K562 (cell line): ENCODE measurements around the gene SFN. TPM values are rescaled to one million over a fixed set of nuclear protein-coding genes. Genes with fewer than 3 reads are reported as not detected.

Experiments used
- ATAC-seq: fragments of 200-7000 bp; cut with Tn5 transposase; 3 replicates; pipeline ENCODE4 v1.9.1; 2020; ENCODE audit warnings: moderate library complexity
- BruUV-seq: library from RNA; stranded (reverse); fragments of 400-500 nt; replicated peaks from 2 replicates; lab custom pipeline; 2021; lab: Mats Ljungman, UMichigan
- CTCF ChIA-PET: fragments of 300-600 bp; formaldehyde crosslinking; extraction: SDS; loops from one replicate; lab custom pipeline; 2021; ENCODE audit warnings: low intra/inter-chr PET ratio; lab: Yijun Ruan, JAX
- POLR2A ChIA-PET: fragments of 300-600, 350-650 bp; sonication (Branson Sonifier 250); formaldehyde crosslinking; extraction: SDS; loops from one replicate; lab custom pipeline; 2021; ENCODE audit warnings: antibody characterized with exemption, inconsistent platforms; lab: Yijun Ruan, JAX
- DNase-seq, 4 experiments: peaks; one replicate each; pipeline versions ENCODE4 v3.0.0 to v3.0.0-alpha.2; 2011 to 2018; ENCODE audit warnings: low spot score in 3 of 4, mixed read lengths in 3 of 4; ENCODE audit errors: extremely low read depth in 1 of 4
- FAIRE-seq: peaks from 2 replicates; lab custom pipeline; 2011; peaks lifted over from hg19 to GRCh38; lab: Jason Lieb, UNC
- H2AFZ ChIP-seq: 2 replicates; pipeline ENCODE4 v1.6.0; 2011; ENCODE audit warnings: low read depth, low read length, control low read depth, inconsistent platforms
- H3K27ac ChIP-seq: fragments of 200-600 bp; 3 replicates; pipeline ENCODE4 v1.8.0; 2011; ENCODE audit warnings: low read depth, mild to moderate bottlenecking, control low read depth, inconsistent platforms, low read length, moderate library complexity, mixed read lengths; ENCODE audit errors: extremely low read depth
- H3K27me3 ChIP-seq, 2 experiments: fragments of 300-600 bp in 1 of 2; 2 replicates in 1 of 2; 3 replicates in 1 of 2; pipeline versions ENCODE4 v1.6.0 to v1.8.0; 2011; ENCODE audit warnings: inconsistent platforms in 2 of 2, low read length in 2 of 2, mild to moderate bottlenecking in 1 of 2, mixed read lengths in 1 of 2, moderate library complexity in 1 of 2; ENCODE audit not compliant: control insufficient read depth in 2 of 2, insufficient read depth in 2 of 2
- H3K36me3 ChIP-seq: fragments of 300-600 bp; 3 replicates; pipeline ENCODE4 v1.8.0; 2011; ENCODE audit warnings: mild to moderate bottlenecking, low read length, inconsistent platforms; ENCODE audit not compliant: control insufficient read depth, insufficient read depth
- H3K4me1 ChIP-seq, 2 experiments: fragments of 200-600 bp in 1 of 2; replicated peaks in 1 of 2; 2 replicates in 1 of 2; 3 replicates in 1 of 2; pipeline versions ENCODE4 v1.5.1 to v1.8.0; 2011; ENCODE audit warnings: inconsistent platforms in 2 of 2, low read length in 2 of 2, mild to moderate bottlenecking in 1 of 2, mixed read lengths in 1 of 2, moderate library complexity in 1 of 2; ENCODE audit not compliant: control insufficient read depth in 2 of 2, insufficient read depth in 2 of 2
- H3K4me2 ChIP-seq: 2 replicates; pipeline ENCODE4 v1.6.1; 2011; ENCODE audit warnings: low read length, control low read depth, inconsistent platforms, mixed read lengths; ENCODE audit not compliant: insufficient read depth
- H3K4me3 ChIP-seq: fragments of 200-600 bp; sonication (generic), shearing (Covaris generic); 2 replicates; pipeline ENCODE4 v1.5.1; 2016; ENCODE audit warnings: control low read depth, inconsistent platforms
- H3K79me2 ChIP-seq: fragments of 200-600 bp; 3 replicates; pipeline ENCODE4 v1.8.0; 2011; ENCODE audit warnings: low read length, inconsistent platforms; ENCODE audit not compliant: control insufficient read depth, insufficient read depth
- H3K9ac ChIP-seq, 2 experiments: 2 replicates each; pipeline versions ENCODE4 v1.6.0 to v1.6.1; 2011; ENCODE audit warnings: low read depth in 2 of 2, low read length in 2 of 2, control low read depth in 1 of 2, inconsistent platforms in 1 of 2, mild to moderate bottlenecking in 1 of 2, mixed read lengths in 1 of 2; ENCODE audit not compliant: insufficient read depth in 1 of 2
- H3K9me1 ChIP-seq: one replicate; pipeline ENCODE4 v1.6.0; 2011; ENCODE audit warnings: inconsistent platforms, mild to moderate bottlenecking, low read length, moderate library complexity; ENCODE audit not compliant: control insufficient read depth, insufficient read depth
- H3K9me3 ChIP-seq: replicated peaks from 2 replicates; pipeline ENCODE4 v1.5.1; 2011; ENCODE audit warnings: low read depth, low read length, inconsistent platforms; ENCODE audit not compliant: control insufficient read depth, insufficient read depth
- H4K20me1 ChIP-seq: replicated peaks from 2 replicates; pipeline ENCODE4 v1.6.1; 2011; ENCODE audit warnings: low read length, inconsistent platforms, mixed read lengths; ENCODE audit not compliant: control insufficient read depth, insufficient read depth
- ETV1 ChIP-seq: fragments of 450-650 bp; conservative IDR thresholded peaks from 2 replicates; pipeline ENCODE4 v1.6.1; 2016; ENCODE audit warnings: missing genetic modification characterization, control low read depth, low read depth, missing compliant biosample characterization
- HDAC8 ChIP-seq: fragments of 450-650 bp; IDR thresholded peaks from 2 replicates; pipeline ENCODE4 v1.6.1; 2016; ENCODE audit warnings: mild to moderate bottlenecking, missing genetic modification characterization, moderate library complexity, missing compliant biosample characterization
- HMBOX1 ChIP-seq: sonication (generic); IDR thresholded peaks from 2 replicates; pipeline ENCODE4 v1.6.1; 2016
- KDM5B ChIP-seq: fragments of 200-600 bp; sonication (generic); IDR thresholded peaks from 2 replicates; pipeline ENCODE4 v1.6.1; 2012; ENCODE audit warnings: low read depth, mild to moderate bottlenecking, moderate library complexity, low read length, control low read depth, inconsistent platforms; ENCODE audit not compliant: insufficient replicate concordance
- MLLT1 ChIP-seq, 2 experiments: fragments of 450-650 bp; IDR thresholded peaks; 2 replicates each; pipeline ENCODE4 v1.6.1; 2016
- MTA3 ChIP-seq: fragments of 450-650 bp; formaldehyde crosslinking; IDR thresholded peaks from 2 replicates; pipeline ENCODE4 v1.6.1; 2017; ENCODE audit warnings: mild to moderate bottlenecking, borderline replicate concordance
- NONO ChIP-seq, 2 experiments: fragments of 200-400 bp in 1 of 2; fragments of 450-650 bp in 1 of 2; formaldehyde crosslinking in 1 of 2; IDR thresholded peaks; 2 replicates each; pipeline ENCODE4 v1.6.1; 2017; ENCODE audit warnings: low read depth in 2 of 2, mild to moderate bottlenecking in 2 of 2, moderate library complexity in 2 of 2, low read length in 1 of 2
- PHTF2 ChIP-seq: fragments of 250-450 bp; sonication (Bioruptor Pico); IDR thresholded peaks from 2 replicates; pipeline ENCODE4 v1.5.0; 2021; ENCODE audit warnings: mild to moderate bottlenecking
- SRSF3 ChIP-seq: fragments of 200-400 bp; formaldehyde crosslinking; IDR thresholded peaks from 2 replicates; pipeline ENCODE4 v1.6.1; 2016; ENCODE audit warnings: mild to moderate bottlenecking, low read length, moderate library complexity; ENCODE audit not compliant: insufficient read depth
- ZBED1 ChIP-seq: IDR thresholded peaks from 2 replicates; pipeline ENCODE4 v1.6.1; 2014
- ZFX ChIP-seq: sonication (generic); formaldehyde crosslinking; IDR thresholded peaks from 2 replicates; pipeline ENCODE4 v1.8.0; 2022; ENCODE audit warnings: mild to moderate bottlenecking, missing genetic modification reagents, moderate library complexity
- ZNF589 ChIP-seq: fragments of 200-800 bp; sonication (Bioruptor generic); IDR thresholded peaks from 2 replicates; pipeline ENCODE4 v1.6.1; 2016; ENCODE audit warnings: low read depth, missing genetic modification characterization, missing compliant biosample characterization
- WGBS: fragments of 100-300 bp; shearing (Covaris generic); methylation state at CpG from one replicate; pipeline ENCODE4 v1.1.6; 2016; ENCODE audit warnings: low coverage, mixed read lengths; ENCODE audit not compliant: insufficient coverage; ENCODE audit errors: missing lambda C conversion rate; 5-methylcytosine and 5-hydroxymethylcytosine counted together
- in situ Hi-C: fragments of 300-500 bp; cut with MboI; formaldehyde crosslinking; loops from 4 replicates; pipeline ENCODE4 v1.15.0; 2018; ENCODE audit warnings: inconsistent platforms, mixed read lengths
- intact Hi-C: fragments of 100-400 bp; cut with micrococcal nuclease; formaldehyde crosslinking; loops from 2 replicates; pipeline ENCODE4 v1.14.2; 2022
- polyA plus RNA-seq, 8 experiments: library from polyadenylated mRNA; depleted of rRNA in 4 of 8; stranded (reverse) in 5 of 8; unstranded in 3 of 8; fragments of >200 nt; fragmentation: Nextera tagmentation in 2 of 8; fragmentation: Illumina TruSeq in 1 of 8; extraction: Ambion mirVana in 2 of 8; extraction: Trizol in 1 of 8; gene quantifications; 2 replicates each; pipeline versions ENCODE4 v1.2.1 to v1.2.3, GENCODE V29; 2011 to 2014; ENCODE audit warnings: inconsistent platforms in 1 of 8, missing spikeins in 1 of 8
- total RNA-seq, 7 experiments: library from RNA; depleted of rRNA in 6 of 7; stranded (reverse); fragments of >200 nt in 6 of 7; fragmentation: Illumina TruSeq in 2 of 7; extraction: Trizol in 2 of 7; gene quantifications; 2 replicates each; pipeline versions ENCODE4 v1.2.1 to v1.2.3, GENCODE V29; 2011 to 2021; ENCODE audit warnings: low replicate concordance in 1 of 7

The SFN gene
- total and polyA plus RNA-seq, 9 of the 15 experiments (the other 6 are each of a cell fraction or from before 2014, with no cell fraction given): 0.10 to 3.8 (median 2.0) TPM

- H3K4me1 ChIP-seq: peaks cover 42 to 44% of the 10 kb centered on the region in 2 experiments
- ChIA-PET POLR2A (interaction anchor here (0.6 to 2.2 kb wide), 12 partner anchors 10 to 357 kb away, joined by 3 to 7 read pairs (median 3); partner anchors contain the start of genes HMGN2 and NR0B2), CTCF (no interaction called here)
- H3K4me2 ChIP-seq: peak overlapping the region; percentile 70
- H3K4me3 ChIP-seq: no peak overlapping the region; the same call in 1 of the 2 replicates
- H3K79me2 ChIP-seq: peaks cover 41% of the 10 kb centered on the region
- peaks cover 10% of the 10 kb centered on the region for H3K9me1 ChIP-seq
- peaks cover 16% of the 10 kb centered on the region; the same call in 1 of the 2 replicates for H4K20me1 ChIP-seq
- peak overlapping the region; percentile 48; the same call in 2 of the 3 replicates for H3K27ac ChIP-seq
- FAIRE-seq (peak; percentile 91), DNase-seq (peak in 3 of 4 experiments; percentile 23 to 76 (median 54)), ATAC-seq (peak; percentile 58)
- H3K36me3 ChIP-seq: peaks cover 49% of the 10 kb centered on the region
- H3K9me3 ChIP-seq: no peaks in the 10 kb centered on the region
- in situ Hi-C loops (no loop called here), intact Hi-C loops (no loop called here)
- H3K27me3 ChIP-seq: no peaks in the 10 kb centered on the region
- WGBS: 31% methylated on average over 4 of the region's 4 CpGs
- H3K9ac ChIP-seq: peak overlapping the region; percentile 27 to 85
- no peak overlapping the region for H2AFZ ChIP-seq
- TF ChIP-seq MTA3: no peak
- TF ChIP-seq HDAC8 (tag): no peak
- TF ChIP-seq ZNF589 (CRISPR knock-in tag): no peak
- no peak for TF ChIP-seq MLLT1 (IDR thresholded peaks at IDR 0.05)
- no peak for TF ChIP-seq ETV1 (tag)
- peak; percentile 33 for TF ChIP-seq KDM5B
- TF ChIP-seq NONO (IDR thresholded peaks at IDR 0.05; ENCODE audit: low read depth in 2 of 2, low read length in 1 of 2): no peak
- TF ChIP-seq PHTF2 (CRISPR knock-in tag): no peak
- TF ChIP-seq SRSF3: no peak
- no peak for TF ChIP-seq ZBED1
- peak; percentile 33; the same call in 1 of the 2 replicates for TF ChIP-seq ZFX (CRISPR knock-in tag)
- TF ChIP-seq HMBOX1: peak; percentile 91
- BruUV-seq: no TSS peak
Observed at GRCh38 chr1:26828411-26828991, 34.4 kb upstream of the SFN start.
